GM10266 (cell line): ENCODE measurements around the gene PSTPIP2.

Experiments used
- DNase-seq: peaks from one replicate; pipeline ENCODE4 v3.0.0; 2012; ENCODE audit errors: extremely low spot score
- CTCF ChIP-seq: IDR thresholded peaks from 2 replicates; pipeline ENCODE4 v1.5.1; 2012; ENCODE audit warnings: mild to moderate bottlenecking, low read depth; ENCODE audit not compliant: control insufficient read depth, insufficient read depth; ENCODE audit errors: missing control alignments

Gene PSTPIP2

GRCh38 chr18:46071653-46072375 is at the start of gene PSTPIP2:
TSS of gene PSTPIP2 (minus strand) at chr18:46072260. CDS start at chr18:46072188, 72 bp downstream.
- peak; percentile 67 for DNase-seq

GRCh38 chr18:46113751-46114150 is 41.7 kb upstream of the PSTPIP2 start:
- DNase-seq = no peak
- TF ChIP-seq CTCF = no peak

More at GRCh38 chr18:46071653-46072375, at the start of gene PSTPIP2:
- TF ChIP-seq CTCF = no peak

GRCh38 chr18:46110406-46110805 is 38.3 kb upstream of the PSTPIP2 start:
- no peak for DNase-seq
- no peak for TF ChIP-seq CTCF

- no peak for TF ChIP-seq CTCF
- DNase-seq = no peak
Observed at GRCh38 chr18:46109386-46109785, 37.3 kb upstream of the PSTPIP2 start.

GRCh38 chr18:46104128-46104911 is 32.3 kb upstream of the PSTPIP2 start, which contains the start of gene HAUS1:
TSS of gene HAUS1 (plus strand) at chr18:46104385. CDS start at chr18:46104412, 27 bp downstream.
- DNase-seq = peak; percentile 77

GRCh38 chr18:46099463-46099862 is 27.4 kb upstream of the PSTPIP2 start:
- no peak for DNase-seq
- TF ChIP-seq CTCF = no peak

More at GRCh38 chr18:46104128-46104911, 32.3 kb upstream of the PSTPIP2 start, which contains the start of gene HAUS1:
- TF ChIP-seq CTCF = no peak

GRCh38 chr18:46098616-46098933 is 26.5 kb upstream of the PSTPIP2 start:
- no peak for DNase-seq
- TF ChIP-seq CTCF = no peak
